Ectodermal cell (in vitro differentiated cells): ENCODE measurements around the gene ZNF483. TPM values are rescaled to one million over a fixed set of nuclear protein-coding genes. Genes with fewer than 3 reads are reported as not detected.
"Not testable (repeated sequence)": the region's sequence is repeated elsewhere in the genome, so short reads cannot be mapped to it uniquely, and the experiment has no call there.

Experiments
- H3K27ac ChIP-seq: 2 replicates; pipeline ENCODE4 v1.7.0; 2013; ENCODE audit warnings: mild to moderate bottlenecking, low read depth, low read length; ENCODE audit not compliant: insufficient read depth, poor library complexity, severe bottlenecking
- H3K27me3 ChIP-seq: 2 replicates; pipeline ENCODE4 v1.7.0; 2013; ENCODE audit warnings: mild to moderate bottlenecking, low read length; ENCODE audit not compliant: insufficient read depth, control insufficient read depth, poor library complexity, severe bottlenecking
- H3K36me3 ChIP-seq: one replicate; pipeline ENCODE4 v1.7.0; 2013; ENCODE audit warnings: low read length; ENCODE audit not compliant: control insufficient read depth, insufficient read depth
- H3K4me1 ChIP-seq: one replicate; pipeline ENCODE4 v1.7.0; 2013; ENCODE audit warnings: low read length; ENCODE audit not compliant: control insufficient read depth, insufficient read depth
- H3K4me3 ChIP-seq: 2 replicates; pipeline ENCODE4 v1.7.0; 2013; ENCODE audit warnings: low read depth, low read length, control low read depth; ENCODE audit not compliant: insufficient read depth
- H3K9me3 ChIP-seq: 2 replicates; pipeline ENCODE4 v1.7.0; 2013; ENCODE audit warnings: mild to moderate bottlenecking, low read length, moderate library complexity; ENCODE audit not compliant: control insufficient read depth
- WGBS, 2 experiments: methylation state at CpG; one replicate each; pipeline ENCODE4 v1.1.7; 2013; ENCODE audit warnings: missing lambda C conversion rate in 2 of 2; 5-methylcytosine and 5-hydroxymethylcytosine counted together
- polyA plus RNA-seq, 4 experiments: library from polyadenylated mRNA; stranded (reverse); fragments of 50-300 nt; gene quantifications; one replicate each; pipeline ENCODE4 v1.2.3, GENCODE V29; 2013

ZNF483 gene
- polyA plus RNA-seq (2013, experiment 1 of 4): 15.4 TPM
- 13.9 TPM for polyA plus RNA-seq (2013, experiment 2 of 4)
- polyA plus RNA-seq (2013, experiment 3 of 4): 7.2 TPM
- 7.8 TPM for polyA plus RNA-seq (2013, experiment 4 of 4)

- no peaks in the 10 kb centered on the region for H3K9me3 ChIP-seq
- peak within 1 kb of the TSS; percentile 82 for H3K4me3 ChIP-seq
- no peaks in the 10 kb centered on the region for H3K27me3 ChIP-seq
- H3K27ac ChIP-seq: no peak within 1 kb of the TSS
- WGBS, 2 experiments: 0 to 2% methylated on average over 66 of the region's 66 CpGs
- peaks cover 13% of the 10 kb centered on the region for H3K4me1 ChIP-seq
- no peaks in the 10 kb centered on the region for H3K36me3 ChIP-seq
Measured at GRCh38 chr9:111525056-111525977, at the start of gene ZNF483. Gene ZNF483 (plus strand): TSS chr9:111525179. CDS start chr9:111527396, 2,217 bp downstream.

- 91 to 95% methylated on average over 2 of the region's 2 CpGs for WGBS, 2 experiments
- Histone ChIP-seq H3K9me3 (no peaks in the 10 kb centered on the region), H3K27me3 (no peaks in the 10 kb centered on the region), H3K36me3 (no peaks in the 10 kb centered on the region), H3K4me3 (no peak overlapping the region), H3K27ac (no peak overlapping the region), H3K4me1 (no peaks in the 10 kb centered on the region)
Measured at GRCh38 chr9:111475195-111475594, 49.8 kb upstream of the ZNF483 start.

- H3K9me3 ChIP-seq: no peaks in the 10 kb centered on the region
- 73 to 96% methylated on average over 3 of the region's 3 CpGs for WGBS, 2 experiments
Measured at GRCh38 chr9:111477677-111478076, 47.3 kb upstream of the ZNF483 start.

GRCh38 chr9:111481885-111482636 is 42.9 kb upstream of the ZNF483 start:
- H3K27ac ChIP-seq: peak overlapping the region; percentile 60
- peak overlapping the region; percentile 84 for H3K4me3 ChIP-seq
- peaks cover 6% of the 10 kb centered on the region for H3K4me1 ChIP-seq
- no peaks in the 10 kb centered on the region for H3K36me3 ChIP-seq
- H3K9me3 ChIP-seq: no peaks in the 10 kb centered on the region
- WGBS, 2 experiments: 40% methylated on average over 13 of the region's 13 CpGs
- H3K27me3 ChIP-seq: no peaks in the 10 kb centered on the region

More at GRCh38 chr9:111477677-111478076, 47.3 kb upstream of the ZNF483 start:
- no peaks in the 10 kb centered on the region for H3K36me3 ChIP-seq
- H3K27ac ChIP-seq: no peak overlapping the region
- H3K4me3 ChIP-seq: no peak overlapping the region
- peaks cover 6% of the 10 kb centered on the region for H3K4me1 ChIP-seq
- no peaks in the 10 kb centered on the region for H3K27me3 ChIP-seq

- Histone ChIP-seq H3K9me3 (no peaks in the 10 kb centered on the region), H3K27ac (peak overlapping the region; percentile 91), H3K36me3 (no peaks in the 10 kb centered on the region), H3K27me3 (no peaks in the 10 kb centered on the region), H3K4me1 (peaks cover 6% of the 10 kb centered on the region), H3K4me3 (peak overlapping the region; percentile 84)
- WGBS, 2 experiments: 0% methylated on average over 76 of the region's 76 CpGs
Measured at GRCh38 chr9:111482694-111483438, 42.1 kb upstream of the ZNF483 start.

GRCh38 chr9:111483439-111483857 is 41.5 kb upstream of the ZNF483 start:
- peak overlapping the region; percentile 79 for H3K27ac ChIP-seq

GRCh38 chr9:111483858-111484571 is 41.0 kb upstream of the ZNF483 start, which contains the start of gene ECPAS:
Gene ECPAS (minus strand): TSS chr9:111484383. CDS start chr9:111472918, 11,465 bp downstream.
- H3K27ac ChIP-seq: peak within 1 kb of the TSS; percentile 79
- no peaks in the 10 kb centered on the region for H3K9me3 ChIP-seq
- no peaks in the 10 kb centered on the region for H3K27me3 ChIP-seq
- H3K4me1 ChIP-seq: peaks cover 6% of the 10 kb centered on the region
- 0% methylated on average over 101 of the region's 101 CpGs for WGBS, 2 experiments
- H3K36me3 ChIP-seq: no peaks in the 10 kb centered on the region
- H3K4me3 ChIP-seq: peak within 1 kb of the TSS; percentile 84

More at GRCh38 chr9:111483439-111483857, 41.5 kb upstream of the ZNF483 start:
- Histone ChIP-seq H3K27me3 (no peaks in the 10 kb centered on the region), H3K36me3 (no peaks in the 10 kb centered on the region), H3K4me3 (peak overlapping the region; percentile 84), H3K4me1 (peaks cover 6% of the 10 kb centered on the region), H3K9me3 (no peaks in the 10 kb centered on the region)
- WGBS, 2 experiments: 0% methylated on average over 78 of the region's 78 CpGs

- Histone ChIP-seq H3K36me3 (no peaks in the 10 kb centered on the region), H3K27me3 (no peaks in the 10 kb centered on the region), H3K27ac (peak overlapping the region; percentile 79), H3K9me3 (no peaks in the 10 kb centered on the region), H3K4me3 (peak overlapping the region; percentile 84), H3K4me1 (peaks cover 6% of the 10 kb centered on the region)
- WGBS, 2 experiments: 14 to 25% methylated on average over 4 of the region's 4 CpGs
Measured at GRCh38 chr9:111484572-111484894, 40.4 kb upstream of the ZNF483 start.

- H3K27ac ChIP-seq, H3K4me3 ChIP-seq, H3K27me3 ChIP-seq, H3K9me3 ChIP-seq, H3K36me3 ChIP-seq, H3K4me1 ChIP-seq: not testable (repeated sequence)
- WGBS, 2 experiments: 86 to 93% methylated on average over 1 of the region's 2 CpGs
Measured at GRCh38 chr9:111497196-111497595, 27.8 kb upstream of the ZNF483 start.
